ENCODE results near the gene AMT. TPM values are rescaled to one million over a fixed set of nuclear protein-coding genes. Genes with fewer than 3 reads are reported as not detected.

The AMT gene, protein sequence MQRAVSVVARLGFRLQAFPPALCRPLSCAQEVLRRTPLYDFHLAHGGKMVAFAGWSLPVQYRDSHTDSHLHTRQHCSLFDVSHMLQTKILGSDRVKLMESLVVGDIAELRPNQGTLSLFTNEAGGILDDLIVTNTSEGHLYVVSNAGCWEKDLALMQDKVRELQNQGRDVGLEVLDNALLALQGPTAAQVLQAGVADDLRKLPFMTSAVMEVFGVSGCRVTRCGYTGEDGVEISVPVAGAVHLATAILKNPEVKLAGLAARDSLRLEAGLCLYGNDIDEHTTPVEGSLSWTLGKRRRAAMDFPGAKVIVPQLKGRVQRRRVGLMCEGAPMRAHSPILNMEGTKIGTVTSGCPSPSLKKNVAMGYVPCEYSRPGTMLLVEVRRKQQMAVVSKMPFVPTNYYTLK
- total RNA-seq (10 to 100 TPM in 1 of 2 donors, 1 to 10 TPM in 1; 9.5 to 12.4 TPM), polyA plus RNA-seq (1 to 10 TPM; 3.8 to 8.0 TPM)
- long read RNA-seq, donor 1, transcript AMT-201 (9 exons, 2,280 nt), result minor isoform, 5 of 29 reads
- long read RNA-seq, donor 1, transcript AMT-235 (1 exons, 1,579 nt), result major isoform, 11 of 29 reads
- long read RNA-seq, donor 1, partial matches to known transcripts, result 0 of 29 reads
- long read RNA-seq, donor 1, other reads (novel, unspliced or antisense), result 0 of 29 reads
- long read RNA-seq, donor 2, full-length matches to known transcripts, result 16 of 16 reads
- long read RNA-seq, donor 2, partial matches to known transcripts, result 0 of 16 reads
- long read RNA-seq, donor 2, other reads (novel, unspliced or antisense), result 0 of 16 reads
- long read RNA-seq, donor 3, transcript AMT-235 (1 exons, 1,579 nt), result major isoform, 8 of 16 reads
- long read RNA-seq, donor 3, partial matches to known transcripts, result 0 of 16 reads
- long read RNA-seq, donor 3, other reads (novel, unspliced or antisense), result 0 of 16 reads
- long read RNA-seq, donor 4, transcript AMT-235 (1 exons, 1,579 nt), result major isoform, 6 of 8 reads
- long read RNA-seq, donor 4, partial matches to known transcripts, result 0 of 8 reads
- long read RNA-seq, donor 4, other reads (novel, unspliced or antisense), result 0 of 8 reads
- long read RNA-seq, donor 5, full-length matches to known transcripts, result 26 of 26 reads
- long read RNA-seq, donor 5, partial matches to known transcripts, result 0 of 26 reads
- long read RNA-seq, donor 5, other reads (novel, unspliced or antisense), result 0 of 26 reads

DNA sequence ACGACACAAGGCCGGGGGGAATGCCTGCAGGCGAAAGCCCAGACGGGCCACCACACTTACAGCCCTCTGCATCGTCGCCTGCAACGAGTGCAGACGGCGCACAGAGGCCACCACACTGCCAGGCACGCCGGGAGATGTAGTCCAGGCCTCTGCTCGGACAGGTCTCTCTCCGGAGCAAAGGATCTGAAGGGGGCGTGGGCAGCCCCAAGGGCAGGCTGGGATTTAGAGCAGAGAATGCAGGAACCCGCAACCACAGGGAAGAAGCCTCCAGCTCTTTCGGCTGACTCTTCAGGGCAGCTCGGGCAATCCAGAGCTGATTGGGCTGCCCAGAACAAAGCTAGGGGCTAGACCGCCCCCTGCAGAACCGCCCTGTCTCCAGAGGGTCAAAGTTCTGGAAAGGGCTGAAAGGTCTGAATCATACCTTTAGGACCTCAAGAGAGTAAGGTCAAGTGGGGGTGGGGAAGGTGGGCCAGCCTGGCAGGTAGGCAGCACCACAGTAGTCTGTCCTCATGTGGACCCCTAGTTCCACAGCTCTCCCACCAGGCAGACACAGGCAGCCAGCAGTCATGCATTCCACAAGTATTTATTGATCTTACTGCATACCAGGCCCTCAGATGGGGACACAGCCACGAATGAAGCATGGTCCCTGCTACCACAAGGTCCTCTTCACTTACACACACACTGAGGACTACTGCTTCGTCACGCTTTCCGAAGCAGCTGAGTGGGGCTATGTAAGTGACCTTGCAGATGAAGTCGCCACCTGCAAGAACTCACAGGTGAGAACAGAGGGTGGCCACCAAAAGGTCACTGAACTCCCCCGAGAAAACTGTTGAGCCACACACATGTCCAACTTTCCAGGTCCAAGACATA is at the start of gene AMT:
AMT (minus strand) TSS at position 95 of the 870 bp plus-strand sequence; CDS start at position 72, 23 bp downstream.
- H3K4me1 ChIP-seq (ENCODE audit: control insufficient read depth in 5 of 5, insufficient read depth in 5 of 5, low read length in 5 of 5), result peaks cover 0 to 13% (median 2%) of the 10 kb centered on the region in 5 donors
- no peaks in the 10 kb centered on the region for H3K9me3 ChIP-seq (ENCODE audit: control insufficient read depth in 4 of 4, insufficient read depth in 3 of 4, low read length in 3 of 4)
- H3K36me3 ChIP-seq (ENCODE audit: control insufficient read depth in 4 of 4, insufficient read depth in 4 of 4, low read length in 4 of 4), result peaks cover 0 to 30% (median 15%) of the 10 kb centered on the region in 4 donors
- ATAC-seq (ENCODE audit: insufficient read depth, low FRiP score), result peak; percentile 41
- no peak within 1 kb of the TSS for H3K4me3 ChIP-seq
- H3K9ac ChIP-seq (ENCODE audit: insufficient read depth in 1 of 2, low read length in 2 of 2), result peak within 1 kb of the TSS; percentile 4 to 26
- H3K27ac ChIP-seq (ENCODE audit: low read depth in 1 of 2, low read length in 1 of 2), result peak within 1 kb of the TSS in 1 of 2 donors; percentile 9
- no peaks in the 10 kb centered on the region for H3K27me3 ChIP-seq (ENCODE audit: control insufficient read depth in 3 of 3, insufficient read depth in 3 of 3, low read length in 2 of 3)
- TF ChIP-seq, protein P1, sequence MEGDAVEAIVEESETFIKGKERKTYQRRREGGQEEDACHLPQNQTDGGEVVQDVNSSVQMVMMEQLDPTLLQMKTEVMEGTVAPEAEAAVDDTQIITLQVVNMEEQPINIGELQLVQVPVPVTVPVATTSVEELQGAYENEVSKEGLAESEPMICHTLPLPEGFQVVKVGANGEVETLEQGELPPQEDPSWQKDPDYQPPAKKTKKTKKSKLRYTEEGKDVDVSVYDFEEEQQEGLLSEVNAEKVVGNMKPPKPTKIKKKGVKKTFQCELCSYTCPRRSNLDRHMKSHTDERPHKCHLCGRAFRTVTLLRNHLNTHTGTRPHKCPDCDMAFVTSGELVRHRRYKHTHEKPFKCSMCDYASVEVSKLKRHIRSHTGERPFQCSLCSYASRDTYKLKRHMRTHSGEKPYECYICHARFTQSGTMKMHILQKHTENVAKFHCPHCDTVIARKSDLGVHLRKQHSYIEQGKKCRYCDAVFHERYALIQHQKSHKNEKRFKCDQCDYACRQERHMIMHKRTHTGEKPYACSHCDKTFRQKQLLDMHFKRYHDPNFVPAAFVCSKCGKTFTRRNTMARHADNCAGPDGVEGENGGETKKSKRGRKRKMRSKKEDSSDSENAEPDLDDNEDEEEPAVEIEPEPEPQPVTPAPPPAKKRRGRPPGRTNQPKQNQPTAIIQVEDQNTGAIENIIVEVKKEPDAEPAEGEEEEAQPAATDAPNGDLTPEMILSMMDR (IDR thresholded peaks at IDR 0.05; ENCODE audit: control extremely low read depth, extremely low read depth), result no peak
- DNase-seq, result peak; percentile 64 to 68 (median 67)
- 41 to 55% methylated on average over 25 of the region's 25 CpGs for WGBS, 2 donors

DNA sequence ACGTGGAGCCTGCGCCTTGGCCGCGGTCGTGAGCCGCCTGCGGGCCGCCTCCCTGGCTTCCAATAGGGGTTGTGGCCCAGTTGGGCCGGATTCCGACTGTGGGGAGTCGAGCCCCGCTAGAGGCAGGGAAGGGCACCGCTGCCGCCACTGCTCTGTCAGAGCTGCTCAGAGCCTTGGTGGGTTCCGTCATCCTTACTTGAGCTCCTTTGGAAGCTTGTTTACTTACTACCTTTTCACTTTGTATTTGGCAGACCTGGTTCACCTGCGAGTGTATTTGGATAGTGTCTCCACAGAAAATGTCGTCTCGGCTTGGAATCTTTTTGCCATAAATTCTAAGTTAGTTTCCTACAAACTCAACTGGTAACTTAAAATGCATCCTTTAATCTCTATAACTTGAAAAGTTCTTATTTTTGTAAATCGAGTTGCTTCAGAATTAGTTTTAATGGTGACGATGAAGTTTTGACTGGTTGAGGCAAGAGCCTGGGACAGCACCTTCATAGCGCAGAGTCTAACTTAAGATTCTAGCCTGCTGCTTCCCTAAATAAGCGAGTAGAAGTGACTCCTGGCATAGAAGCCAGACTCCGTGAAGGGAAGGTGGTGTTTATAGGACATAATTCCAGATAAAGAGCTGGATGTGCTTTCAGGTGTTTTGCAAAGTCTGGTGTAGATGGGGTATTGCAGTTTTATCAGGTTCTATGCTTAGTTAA is 48.6 kb upstream of the AMT start:
- Histone ChIP-seq H3K36me3 (ENCODE audit: control insufficient read depth in 4 of 4, insufficient read depth in 4 of 4, low read length in 4 of 4) (no peaks in the 10 kb centered on the region), H3K9ac (ENCODE audit: insufficient read depth in 1 of 2, low read length in 2 of 2) (peak overlapping the region; percentile 77 to 97), H3K27me3 (ENCODE audit: control insufficient read depth in 3 of 3, insufficient read depth in 3 of 3, low read length in 2 of 3) (no peaks in the 10 kb centered on the region), H3K4me1 (ENCODE audit: control insufficient read depth in 5 of 5, insufficient read depth in 5 of 5, low read length in 5 of 5) (peaks cover 3 to 24% (median 11%) of the 10 kb centered on the region in 5 donors), H3K27ac (ENCODE audit: low read depth in 1 of 2, low read length in 1 of 2) (peak overlapping the region; percentile 95), H3K9me3 (ENCODE audit: control insufficient read depth in 4 of 4, insufficient read depth in 3 of 4, low read length in 3 of 4) (no peaks in the 10 kb centered on the region), H3K4me3 (peak overlapping the region; percentile 66)
- 4 to 5% methylated on average over 23 of the region's 23 CpGs for WGBS, 2 donors
- ATAC-seq (ENCODE audit: insufficient read depth, low FRiP score), result no peak
- no peak for DNase-seq
- TF ChIP-seq, protein P1 (IDR thresholded peaks at IDR 0.05; ENCODE audit: control extremely low read depth, extremely low read depth), result no peak
